ENCODE data around the gene NONO.

DNA sequence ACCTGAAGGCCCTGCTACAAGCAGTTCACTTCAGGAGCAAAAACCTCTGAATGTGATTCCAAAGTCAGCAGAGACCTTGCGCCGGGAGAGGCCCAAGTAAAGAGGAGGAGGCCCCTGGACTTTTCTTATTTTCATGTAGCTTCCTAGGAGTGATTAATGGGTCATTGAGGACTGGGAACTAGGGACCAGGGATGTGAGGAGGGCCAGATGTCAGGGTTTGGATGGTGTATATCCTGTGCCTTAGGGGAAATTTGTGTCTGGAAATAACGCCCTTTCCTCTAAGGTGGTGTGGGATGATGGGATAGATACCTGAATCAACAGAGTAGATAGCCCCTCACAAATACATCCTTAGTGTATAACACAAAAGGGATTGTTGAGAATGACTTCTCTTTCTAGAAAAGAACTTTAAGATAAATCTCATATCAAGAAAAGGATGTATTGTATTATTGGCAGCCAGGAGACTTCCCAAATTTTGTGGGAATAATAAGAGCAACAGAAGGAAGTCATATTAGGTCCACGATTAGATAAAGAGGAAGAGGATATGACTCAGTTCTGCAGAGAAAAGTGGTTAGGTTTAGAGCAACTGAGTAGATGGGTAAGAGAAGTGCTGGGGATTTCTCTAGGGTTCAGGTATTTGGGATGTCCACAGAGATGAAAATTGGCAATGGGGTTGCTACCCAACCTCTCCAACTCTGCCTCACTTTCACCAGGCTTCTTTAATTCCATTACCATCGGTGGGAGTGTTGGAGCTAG is 19.2 kb downstream of the NONO start:
- TF ChIP-seq, protein P1, sequence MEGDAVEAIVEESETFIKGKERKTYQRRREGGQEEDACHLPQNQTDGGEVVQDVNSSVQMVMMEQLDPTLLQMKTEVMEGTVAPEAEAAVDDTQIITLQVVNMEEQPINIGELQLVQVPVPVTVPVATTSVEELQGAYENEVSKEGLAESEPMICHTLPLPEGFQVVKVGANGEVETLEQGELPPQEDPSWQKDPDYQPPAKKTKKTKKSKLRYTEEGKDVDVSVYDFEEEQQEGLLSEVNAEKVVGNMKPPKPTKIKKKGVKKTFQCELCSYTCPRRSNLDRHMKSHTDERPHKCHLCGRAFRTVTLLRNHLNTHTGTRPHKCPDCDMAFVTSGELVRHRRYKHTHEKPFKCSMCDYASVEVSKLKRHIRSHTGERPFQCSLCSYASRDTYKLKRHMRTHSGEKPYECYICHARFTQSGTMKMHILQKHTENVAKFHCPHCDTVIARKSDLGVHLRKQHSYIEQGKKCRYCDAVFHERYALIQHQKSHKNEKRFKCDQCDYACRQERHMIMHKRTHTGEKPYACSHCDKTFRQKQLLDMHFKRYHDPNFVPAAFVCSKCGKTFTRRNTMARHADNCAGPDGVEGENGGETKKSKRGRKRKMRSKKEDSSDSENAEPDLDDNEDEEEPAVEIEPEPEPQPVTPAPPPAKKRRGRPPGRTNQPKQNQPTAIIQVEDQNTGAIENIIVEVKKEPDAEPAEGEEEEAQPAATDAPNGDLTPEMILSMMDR (IDR thresholded peaks at IDR 0.05): no peak
- TF ChIP-seq EP300 (IDR thresholded peaks at IDR 0.05): no peak
